ENCODE measurements around the gene MAML2. TPM values are rescaled to one million over a fixed set of nuclear protein-coding genes. Genes with fewer than 3 reads are reported as not detected.

Gene MAML2
- total RNA-seq, 4 donors from 2014 or later: 4.7 to 21.7 (median 7.3) TPM

DNA sequence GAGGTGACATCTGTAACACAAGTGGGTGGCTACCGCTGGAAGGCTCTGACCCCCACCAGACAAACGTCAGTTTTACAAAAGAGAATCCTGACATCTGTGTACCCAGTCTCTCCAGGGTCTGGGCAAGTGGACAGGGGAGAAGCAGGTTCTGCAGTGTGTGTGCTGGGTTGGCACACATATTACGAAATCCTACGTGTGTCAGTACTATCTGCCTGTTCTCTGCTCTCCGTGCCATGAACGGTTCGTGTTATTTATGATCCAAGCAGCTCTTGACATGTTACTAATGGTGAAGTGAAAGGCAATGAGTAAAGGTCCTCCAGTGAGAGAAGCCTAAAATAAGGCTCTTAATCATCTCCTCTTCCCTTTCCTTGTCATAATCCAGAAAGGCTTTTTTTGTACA, 217.6 kb downstream of the MAML2 start:
- intact Hi-C loops (cut with DNase I): no loop called here
- H3K27ac ChIP-seq: no peak overlapping the region
- no peaks in the 10 kb centered on the region for H3K9me3 ChIP-seq
- no peak overlapping the region for H3K4me3 ChIP-seq
- H3K36me3 ChIP-seq: no peaks in the 10 kb centered on the region
- DNase-seq: no peak
- peaks cover 0 to 29% (median 3%) of the 10 kb centered on the region in 3 donors for H3K4me1 ChIP-seq
- no peaks in the 10 kb centered on the region for H3K27me3 ChIP-seq
- 64 to 65% methylated on average over 7 of the region's 7 CpGs for WGBS, 2 donors
- TF ChIP-seq, protein P1, sequence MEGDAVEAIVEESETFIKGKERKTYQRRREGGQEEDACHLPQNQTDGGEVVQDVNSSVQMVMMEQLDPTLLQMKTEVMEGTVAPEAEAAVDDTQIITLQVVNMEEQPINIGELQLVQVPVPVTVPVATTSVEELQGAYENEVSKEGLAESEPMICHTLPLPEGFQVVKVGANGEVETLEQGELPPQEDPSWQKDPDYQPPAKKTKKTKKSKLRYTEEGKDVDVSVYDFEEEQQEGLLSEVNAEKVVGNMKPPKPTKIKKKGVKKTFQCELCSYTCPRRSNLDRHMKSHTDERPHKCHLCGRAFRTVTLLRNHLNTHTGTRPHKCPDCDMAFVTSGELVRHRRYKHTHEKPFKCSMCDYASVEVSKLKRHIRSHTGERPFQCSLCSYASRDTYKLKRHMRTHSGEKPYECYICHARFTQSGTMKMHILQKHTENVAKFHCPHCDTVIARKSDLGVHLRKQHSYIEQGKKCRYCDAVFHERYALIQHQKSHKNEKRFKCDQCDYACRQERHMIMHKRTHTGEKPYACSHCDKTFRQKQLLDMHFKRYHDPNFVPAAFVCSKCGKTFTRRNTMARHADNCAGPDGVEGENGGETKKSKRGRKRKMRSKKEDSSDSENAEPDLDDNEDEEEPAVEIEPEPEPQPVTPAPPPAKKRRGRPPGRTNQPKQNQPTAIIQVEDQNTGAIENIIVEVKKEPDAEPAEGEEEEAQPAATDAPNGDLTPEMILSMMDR (IDR thresholded peaks at IDR 0.05): no peak
- no peak for TF ChIP-seq POLR2A (IDR thresholded peaks at IDR 0.05)

- TF ChIP-seq, protein P1 (IDR thresholded peaks at IDR 0.05): no peak
- TF ChIP-seq POLR2A (IDR thresholded peaks at IDR 0.05): no peak
- DNase-seq: no peak
- Histone ChIP-seq H3K4me3 (no peak overlapping the region), H3K27ac (no peak overlapping the region), H3K4me1 (peaks cover 0 to 29% (median 3%) of the 10 kb centered on the region in 3 donors), H3K36me3 (no peaks in the 10 kb centered on the region), H3K9me3 (no peaks in the 10 kb centered on the region), H3K27me3 (no peaks in the 10 kb centered on the region)
- intact Hi-C loops (cut with DNase I): no loop called here
- WGBS, 2 donors: 79 to 89% methylated on average over 2 of the region's 2 CpGs
Measured at GRCh38 chr11:96124155-96124554, 218.8 kb downstream of the MAML2 start.

DNA sequence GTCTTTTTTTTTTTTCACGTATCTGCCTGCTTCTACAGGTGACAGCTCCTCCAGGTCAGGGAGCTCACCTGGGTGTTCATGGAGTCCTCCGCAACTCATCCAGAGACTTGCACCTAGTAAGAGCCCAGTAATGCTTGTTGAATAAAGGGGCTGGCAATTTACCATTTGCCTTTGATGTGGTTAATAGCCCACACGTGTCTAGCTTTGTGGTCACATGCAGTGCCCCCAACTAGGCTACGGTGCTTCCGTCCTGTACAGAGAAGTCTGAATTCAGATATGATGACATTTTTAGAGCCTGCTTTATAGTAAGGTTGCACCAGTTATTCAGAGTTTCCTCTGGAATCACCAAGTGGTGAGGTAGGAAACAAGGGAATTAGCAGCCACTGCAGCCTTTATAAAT, 219.7 kb downstream of the MAML2 start:
- no peak for DNase-seq
- Histone ChIP-seq H3K27me3 (no peaks in the 10 kb centered on the region), H3K4me3 (no peak overlapping the region), H3K4me1 (peaks cover 0 to 29% (median 3%) of the 10 kb centered on the region in 3 donors), H3K27ac (no peak overlapping the region), H3K9me3 (no peaks in the 10 kb centered on the region), H3K36me3 (no peaks in the 10 kb centered on the region)
- intact Hi-C loops (cut with DNase I): no loop called here
- no peak for TF ChIP-seq POLR2A (IDR thresholded peaks at IDR 0.05)
- TF ChIP-seq, protein P1 (IDR thresholded peaks at IDR 0.05): no peak
- 46 to 62% methylated on average over 5 of the region's 5 CpGs for WGBS, 2 donors

DNA sequence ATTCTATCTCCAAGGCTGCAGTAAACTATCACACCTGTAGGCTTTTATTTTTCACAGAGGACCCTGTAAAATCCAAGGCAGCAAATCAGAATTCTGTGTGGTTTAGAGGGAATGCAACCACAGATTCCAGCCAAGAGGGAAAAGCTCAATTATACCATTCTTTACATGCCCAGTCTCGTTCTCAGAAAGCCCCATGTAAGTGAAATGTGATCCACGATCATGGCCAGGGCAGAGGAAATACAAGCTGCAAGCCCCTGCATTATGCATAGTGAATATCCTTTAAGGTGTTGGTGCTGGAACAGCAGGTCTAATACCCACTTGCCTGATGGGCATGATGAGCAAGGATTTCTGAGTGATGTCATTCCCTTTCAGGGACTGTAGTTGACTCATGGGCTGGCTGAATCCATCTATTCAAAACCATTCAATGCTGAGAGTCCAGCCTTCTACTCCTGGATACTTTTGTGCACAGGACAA, 220.4 kb downstream of the MAML2 start:
- H3K4me1 ChIP-seq: peaks cover 0 to 27% (median 3%) of the 10 kb centered on the region in 3 donors
- H3K27me3 ChIP-seq: no peaks in the 10 kb centered on the region
- no peak overlapping the region for H3K27ac ChIP-seq
- 39 to 74% methylated on average over 2 of the region's 2 CpGs for WGBS, 2 donors
- no peaks in the 10 kb centered on the region for H3K36me3 ChIP-seq
- H3K9me3 ChIP-seq: no peaks in the 10 kb centered on the region
- TF ChIP-seq, protein P1 (IDR thresholded peaks at IDR 0.05): no peak
- TF ChIP-seq POLR2A (IDR thresholded peaks at IDR 0.05): no peak
- intact Hi-C loops (cut with DNase I): no loop called here
- no peak for DNase-seq
- no peak overlapping the region for H3K4me3 ChIP-seq

DNA sequence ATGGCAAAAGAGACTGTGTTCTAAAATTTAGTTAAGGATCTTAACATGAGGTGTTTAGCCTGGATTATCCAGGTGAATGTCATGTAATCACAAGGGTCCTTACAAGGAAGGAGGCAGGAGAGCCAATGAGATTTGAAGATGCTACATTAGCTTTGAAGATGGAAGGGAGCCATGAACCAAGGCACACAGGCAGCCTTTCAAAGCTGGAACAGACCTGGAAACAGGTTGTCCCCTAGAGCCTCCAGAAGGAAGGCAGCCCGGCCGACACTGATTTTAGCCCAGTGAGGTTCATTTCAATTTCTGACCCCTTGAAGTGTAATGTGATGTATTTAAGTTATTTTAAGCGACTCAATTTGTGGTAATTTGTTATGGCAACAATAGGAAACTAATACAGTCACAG, 223.8 kb downstream of the MAML2 start:
- 95 to 100% methylated on average over 3 of the region's 3 CpGs for WGBS, 2 donors
- Histone ChIP-seq H3K9me3 (no peaks in the 10 kb centered on the region), H3K4me1 (peaks cover 3 to 23% (median 6%) of the 10 kb centered on the region in 3 donors), H3K36me3 (no peaks in the 10 kb centered on the region), H3K27me3 (no peaks in the 10 kb centered on the region), H3K4me3 (no peak overlapping the region), H3K27ac (no peak overlapping the region)
- TF ChIP-seq, protein P1 (IDR thresholded peaks at IDR 0.05): no peak
- TF ChIP-seq POLR2A (IDR thresholded peaks at IDR 0.05): no peak
- DNase-seq: no peak
- intact Hi-C loops (cut with DNase I): no loop called here

Measured in esophagus squamous epithelium (tissue), 5 donors.